Kidney capillary endothelial cell (primary cell): Measurements from ENCODE around the gene HSF2BP.
A peak's percentile ranks its signal among the peaks of the same experiment; 100 is the strongest.
"Not testable (repeated sequence)": the region's sequence is repeated elsewhere in the genome, so short reads cannot be mapped to it uniquely, and the experiment has no call there.

ENCODE experiments used
- DNase-seq: peaks from one replicate; pipeline ENCODE4 v3.0.0-alpha.2; 2018; ENCODE audit warnings: low spot score

Gene HSF2BP

GRCh38 chr21:43651926-43652325 is 7.4 kb downstream of the HSF2BP start:
- not testable (repeated sequence) for DNase-seq

GRCh38 chr21:43648171-43648570 is 11.1 kb downstream of the HSF2BP start:
- DNase-seq, result no peak

- DNase-seq, result peak; percentile 92
These were observed 12.6 kb downstream of the HSF2BP start for GRCh38 chr21:43646550-43647260.

- no peak for DNase-seq
These were observed 13.3 kb downstream of the HSF2BP start for GRCh38 chr21:43645976-43646375.

- peak; percentile 78 for DNase-seq
These were observed 14.0 kb downstream of the HSF2BP start for GRCh38 chr21:43645136-43645891.

- DNase-seq, result no peak
These were observed 14.7 kb downstream of the HSF2BP start for GRCh38 chr21:43644609-43645008.

GRCh38 chr21:43644071-43644470 is 15.2 kb downstream of the HSF2BP start:
- no peak for DNase-seq

GRCh38 chr21:43643193-43643592 is 16.1 kb downstream of the HSF2BP start:
- no peak for DNase-seq

- DNase-seq, result no peak
These were observed 18.9 kb downstream of the HSF2BP start for GRCh38 chr21:43640400-43640799.

GRCh38 chr21:43639470-43640353 is 19.6 kb downstream of the HSF2BP start:
- no peak for DNase-seq

GRCh38 chr21:43637530-43638158 is 21.6 kb downstream of the HSF2BP start:
- no peak for DNase-seq

- DNase-seq, result no peak
These were observed 23.9 kb downstream of the HSF2BP start for GRCh38 chr21:43635436-43635835.

- DNase-seq, result peak; percentile 57
These were observed 24.7 kb downstream of the HSF2BP start for GRCh38 chr21:43634618-43635017.

GRCh38 chr21:43632373-43632905 is 26.8 kb downstream of the HSF2BP start:
- no peak for DNase-seq

- DNase-seq, result no peak
These were observed 27.7 kb downstream of the HSF2BP start for GRCh38 chr21:43631411-43632107.

- DNase-seq, result no peak
These were observed 31.8 kb downstream of the HSF2BP start for GRCh38 chr21:43627527-43627926.

- DNase-seq, result no peak
These were observed 32.9 kb downstream of the HSF2BP start for GRCh38 chr21:43626390-43626789.

- no peak for DNase-seq
These were observed 34.9 kb downstream of the HSF2BP start for GRCh38 chr21:43624339-43624738.

- no peak for DNase-seq
These were observed 35.7 kb downstream of the HSF2BP start for GRCh38 chr21:43623588-43623987.

- DNase-seq, result no peak
These were observed 36.5 kb downstream of the HSF2BP start for GRCh38 chr21:43622796-43623195.

- DNase-seq, result no peak
These were observed 39.4 kb downstream of the HSF2BP start for GRCh38 chr21:43619856-43620255.
